A673 (cell line): Measurements from ENCODE around the gene STUM. TPM values are rescaled to one million over a fixed set of nuclear protein-coding genes. Genes with fewer than 3 reads are reported as not detected.

ENCODE experiments used
- BruUV-seq: library from RNA; stranded (reverse); fragments of 400-500 nt; replicated peaks from 2 replicates; lab custom pipeline; 2021; lab: Mats Ljungman, UMichigan
- CTCF ChIA-PET: fragments of 300-600 bp; sonication (Branson Sonifier 250); formaldehyde crosslinking; loops from one replicate; lab custom pipeline; 2022; ENCODE audit warnings: antibody characterized with exemption; lab: Charles Lee
- POLR2A ChIA-PET: fragments of 300-600 bp; sonication (Branson Sonifier 250); formaldehyde crosslinking; loops from one replicate; lab custom pipeline; 2022; ENCODE audit warnings: antibody characterized with exemption; ENCODE audit not compliant: low non-redundant PET; lab: Charles Lee
- DNase-seq: peaks from one replicate; pipeline ENCODE4 v3.0.0-alpha.2; 2015; ENCODE audit warnings: low spot score
- H3K27ac ChIP-seq: fragments of 200-600 bp; sonication (generic); 2 replicates; pipeline ENCODE4 v1.5.1; 2016; ENCODE audit warnings: mixed run types, low read depth, mild to moderate bottlenecking, mixed read lengths, antibody characterized with exemption, low read length; ENCODE audit not compliant: poor library complexity, severe bottlenecking
- H3K27me3 ChIP-seq: fragments of 200-600 bp; sonication (generic); replicated peaks from 2 replicates; pipeline ENCODE4 v1.6.1; 2017; ENCODE audit warnings: mixed run types, low read depth, mild to moderate bottlenecking, mixed read lengths, antibody characterized with exemption, low read length; ENCODE audit not compliant: insufficient read depth, poor library complexity
- H3K36me3 ChIP-seq: fragments of 200-600 bp; sonication (generic); 2 replicates; pipeline ENCODE4 v1.6.1; 2016; ENCODE audit warnings: mixed run types, mild to moderate bottlenecking, mixed read lengths, antibody characterized with exemption, low read length; ENCODE audit not compliant: insufficient read depth, poor library complexity, severe bottlenecking
- H3K4me1 ChIP-seq: fragments of 200-600 bp; sonication (generic); 2 replicates; pipeline ENCODE4 v1.6.1; 2017; ENCODE audit warnings: mixed run types, mild to moderate bottlenecking, mixed read lengths, antibody characterized with exemption, low read length; ENCODE audit not compliant: insufficient read depth, poor library complexity, severe bottlenecking
- H3K4me3 ChIP-seq: fragments of 200-600 bp; sonication (generic); 2 replicates; pipeline ENCODE4 v1.5.1; 2016; ENCODE audit warnings: low read depth, mixed run types, mild to moderate bottlenecking, mixed read lengths, low read length; ENCODE audit not compliant: poor library complexity, severe bottlenecking
- H3K9me3 ChIP-seq: fragments of 200-600 bp; sonication (generic); 2 replicates; pipeline ENCODE4 v1.6.1; 2016; ENCODE audit warnings: mixed run types, low read depth, mild to moderate bottlenecking, mixed read lengths, antibody characterized with exemption, low read length; ENCODE audit not compliant: poor library complexity, severe bottlenecking
- CTCF ChIP-seq: fragments of 300-800, 200-600 bp; sonication (generic); conservative IDR thresholded peaks from 2 replicates; pipeline ENCODE4 v1.5.1; 2017; ENCODE audit warnings: low read depth, mild to moderate bottlenecking, antibody characterized with exemption, low read length, moderate library complexity, mixed read lengths
- EZH2 ChIP-seq: fragments of 200-600 bp; sonication (generic); IDR thresholded peaks from 2 replicates; pipeline ENCODE4 v1.6.1; 2017; ENCODE audit warnings: borderline replicate concordance, low read depth, mild to moderate bottlenecking, mixed read lengths, antibody characterized with exemption, low read length; ENCODE audit not compliant: poor library complexity, severe bottlenecking
- intact Hi-C: fragments of 100-400 bp; cut with micrococcal nuclease; formaldehyde crosslinking; loops from one replicate; pipeline ENCODE4 v1.10.0; 2022; ENCODE audit not compliant: unreplicated experiment
- total RNA-seq: library from RNA; stranded (reverse); gene quantifications from 2 replicates; pipeline ENCODE4 v1.2.3, GENCODE V29; 2021

The STUM gene
- total RNA-seq, 1 experiment from 2014 or later, result 0.54 TPM

- no peak overlapping the region for H3K4me3 ChIP-seq
Observed at GRCh38 chr1:226593541-226593940, 45.0 kb downstream of the STUM start.

GRCh38 chr1:226596531-226597165, 48.1 kb downstream of the STUM start:
- no TSS peak for BruUV-seq
- POLR2A ChIA-PET, result no interaction called here
- intact Hi-C loops, result no loop called here
- no peaks in the 10 kb centered on the region for H3K36me3 ChIP-seq
- CTCF ChIA-PET, result no interaction called here
- DNase-seq, result no peak
- no peak overlapping the region for H3K27ac ChIP-seq
- H3K27me3 ChIP-seq, result peaks cover 7% of the 10 kb centered on the region
- H3K9me3 ChIP-seq, result no peaks in the 10 kb centered on the region
- no peak for TF ChIP-seq EZH2
- no peak for TF ChIP-seq CTCF
- no peak overlapping the region for H3K4me3 ChIP-seq
- H3K4me1 ChIP-seq, result no peaks in the 10 kb centered on the region

More at GRCh38 chr1:226593541-226593940, 45.0 kb downstream of the STUM start:
- Histone ChIP-seq H3K27ac (no peak overlapping the region), H3K4me1 (no peaks in the 10 kb centered on the region), H3K9me3 (no peaks in the 10 kb centered on the region), H3K27me3 (peaks cover 7% of the 10 kb centered on the region), H3K36me3 (no peaks in the 10 kb centered on the region)
- ChIA-PET CTCF (no interaction called here), POLR2A (no interaction called here)
- no TSS peak for BruUV-seq
- TF ChIP-seq CTCF (no peak), EZH2 (no peak)
- intact Hi-C loops, result no loop called here
- no peak for DNase-seq

GRCh38 chr1:226597616-226598454, 49.3 kb downstream of the STUM start:
- no TSS peak for BruUV-seq
- Histone ChIP-seq H3K4me3 (no peak overlapping the region), H3K36me3 (no peaks in the 10 kb centered on the region), H3K27ac (no peak overlapping the region), H3K27me3 (peaks cover 7% of the 10 kb centered on the region), H3K9me3 (no peaks in the 10 kb centered on the region), H3K4me1 (no peaks in the 10 kb centered on the region)
- ChIA-PET CTCF (interaction anchor here (0.5 kb wide), 1 partner anchor 180 kb away, joined by 3 read pairs; no protein-coding TSS in a partner anchor), POLR2A (no interaction called here)
- no peak for DNase-seq
- intact Hi-C loops, result no loop called here
- TF ChIP-seq CTCF, result no peak
- no peak for TF ChIP-seq EZH2
